K562 (cell line): ENCODE results near the gene ZNF467. TPM values are rescaled to one million over a fixed set of nuclear protein-coding genes. Genes with fewer than 3 reads are reported as not detected.

ENCODE experiments used
- ADNP ChIP-seq: fragments of 200-800 bp; sonication (Bioruptor generic); IDR thresholded peaks from 2 replicates; pipeline ENCODE4 v1.6.1; 2016; ENCODE audit warnings: missing genetic modification characterization, missing compliant biosample characterization
- BCOR ChIP-seq: fragments of 450-650 bp; IDR thresholded peaks from 2 replicates; pipeline ENCODE4 v1.6.1; 2016
- CBX3 ChIP-seq, 2 experiments: IDR thresholded peaks; 1 replicate in 1 of 2; 2 replicates in 1 of 2; pipeline ENCODE4 v1.6.1; 2012; ENCODE audit warnings: inconsistent platforms in 2 of 2, low read length in 2 of 2, borderline replicate concordance in 1 of 2, control low read depth in 1 of 2
- CBX8 ChIP-seq: fragments of 200-600 bp; sonication (generic); IDR thresholded peaks from 2 replicates; pipeline ENCODE4 v1.6.1; 2012; ENCODE audit warnings: borderline replicate concordance, mixed run types, low read depth, mild to moderate bottlenecking, moderate library complexity, mixed read lengths, low read length, control low read depth, inconsistent platforms; ENCODE audit not compliant: poor library complexity, severe bottlenecking; ENCODE audit errors: extremely low read depth
- EGR1 ChIP-seq: fragments of 450-650 bp; conservative IDR thresholded peaks from 2 replicates; pipeline ENCODE4 v1.6.1; 2017; ENCODE audit warnings: mild to moderate bottlenecking
- FOXK1 ChIP-seq: sonication (generic); formaldehyde crosslinking; IDR thresholded peaks from 2 replicates; pipeline ENCODE4 v1.8.0; 2022; ENCODE audit warnings: missing genetic modification reagents, mild to moderate bottlenecking, borderline replicate concordance
- JUN ChIP-seq, 2 experiments: sonication (generic) in 1 of 2; formaldehyde crosslinking in 1 of 2; IDR thresholded peaks; 2 replicates each; pipeline versions ENCODE4 v1.6.1 to v1.8.0; 2012 to 2022; ENCODE audit warnings: borderline replicate concordance in 2 of 2, mild to moderate bottlenecking in 2 of 2, improper control_type of control experiment in 1 of 2, low read depth in 1 of 2, low read length in 1 of 2, missing genetic modification reagents in 1 of 2
- KDM1A ChIP-seq, 2 experiments: fragments of 450-650 bp; IDR thresholded peaks; 2 replicates each; pipeline ENCODE4 v1.6.1; 2016; ENCODE audit warnings: mild to moderate bottlenecking in 2 of 2
- MAZ ChIP-seq, 2 experiments: fragments of 450-650 bp in 1 of 2; sonication (generic) in 1 of 2; formaldehyde crosslinking; IDR thresholded peaks in 1 of 2; conservative IDR thresholded peaks in 1 of 2; 2 replicates each; pipeline versions ENCODE4 v1.4.0 to v1.5.0; 2020; ENCODE audit warnings: mild to moderate bottlenecking in 1 of 2, missing genetic modification reagents in 1 of 2
- MXI1 ChIP-seq: IDR thresholded peaks from 2 replicates; pipeline ENCODE4 v1.6.1; 2011; ENCODE audit warnings: low read depth, mild to moderate bottlenecking, improper control_type of control experiment, low read length
- MYNN ChIP-seq, 2 experiments: sonication (generic); formaldehyde crosslinking in 1 of 2; IDR thresholded peaks; 2 replicates each; pipeline versions ENCODE4 v1.5.0 to v1.6.1; 2016 to 2020; ENCODE audit warnings: antibody characterized with exemption in 1 of 2, missing genetic modification reagents in 1 of 2
- NFYB ChIP-seq: IDR thresholded peaks from 2 replicates; pipeline ENCODE4 v1.6.1; 2011; ENCODE audit warnings: mild to moderate bottlenecking, moderate library complexity; ENCODE audit not compliant: insufficient read length; ENCODE audit errors: extremely low read depth
- RBBP5 ChIP-seq: fragments of 200-600 bp; sonication (generic); IDR thresholded peaks from 2 replicates; pipeline ENCODE4 v1.6.1; 2012; ENCODE audit warnings: borderline replicate concordance, mild to moderate bottlenecking, low read length, control low read depth, inconsistent platforms; ENCODE audit not compliant: insufficient read depth, poor library complexity, severe bottlenecking
- SMARCE1 ChIP-seq: fragments of 450-650 bp; IDR thresholded peaks from 2 replicates; pipeline ENCODE4 v1.7.1; 2016; ENCODE audit warnings: mild to moderate bottlenecking
- TAL1 ChIP-seq: fragments of 450-650 bp; IDR thresholded peaks from 2 replicates; pipeline ENCODE4 v1.6.1; 2016; ENCODE audit warnings: mild to moderate bottlenecking
- TCF3 ChIP-seq: sonication (generic); formaldehyde crosslinking; IDR thresholded peaks from 2 replicates; pipeline ENCODE4 v1.4.0; 2020; ENCODE audit warnings: mild to moderate bottlenecking, missing genetic modification reagents
- ZNF232 ChIP-seq: sonication (generic); formaldehyde crosslinking; IDR thresholded peaks from 2 replicates; pipeline ENCODE4 v1.8.0; 2022; ENCODE audit warnings: mild to moderate bottlenecking, missing genetic modification reagents
- polyA plus RNA-seq, 8 experiments: library from polyadenylated mRNA; depleted of rRNA in 4 of 8; stranded (reverse) in 5 of 8; unstranded in 3 of 8; fragments of >200 nt; fragmentation: Nextera tagmentation in 2 of 8; fragmentation: Illumina TruSeq in 1 of 8; extraction: Ambion mirVana in 2 of 8; extraction: Trizol in 1 of 8; gene quantifications; 2 replicates each; pipeline versions ENCODE4 v1.2.1 to v1.2.3, GENCODE V29; 2011 to 2014; ENCODE audit warnings: inconsistent platforms in 1 of 8, missing spikeins in 1 of 8
- total RNA-seq, 7 experiments: library from RNA; depleted of rRNA in 6 of 7; stranded (reverse); fragments of >200 nt in 6 of 7; fragmentation: Illumina TruSeq in 2 of 7; extraction: Trizol in 2 of 7; gene quantifications; 2 replicates each; pipeline versions ENCODE4 v1.2.1 to v1.2.3, GENCODE V29; 2011 to 2021; ENCODE audit warnings: low replicate concordance in 1 of 7
- TF ChIP-seq, protein P1 (sequence below), 2 experiments: IDR thresholded peaks; 2 replicates each; pipeline ENCODE4 v1.6.1; 2012; ENCODE audit warnings: improper control_type of control experiment in 2 of 2, low read depth in 2 of 2, low read length in 2 of 2, borderline replicate concordance in 1 of 2
- TF ChIP-seq, protein P2 (sequence below): sonication (generic); formaldehyde crosslinking; IDR thresholded peaks from 2 replicates; pipeline ENCODE4 v1.8.0; 2023; ENCODE audit warnings: mild to moderate bottlenecking, missing genetic modification reagents

Gene ZNF467
- total and polyA plus RNA-seq, 9 of the 15 experiments (the other 6 are each of a cell fraction or from before 2014, with no cell fraction given), result 0.32 to 14.2 (median 1.7) TPM

DNA sequence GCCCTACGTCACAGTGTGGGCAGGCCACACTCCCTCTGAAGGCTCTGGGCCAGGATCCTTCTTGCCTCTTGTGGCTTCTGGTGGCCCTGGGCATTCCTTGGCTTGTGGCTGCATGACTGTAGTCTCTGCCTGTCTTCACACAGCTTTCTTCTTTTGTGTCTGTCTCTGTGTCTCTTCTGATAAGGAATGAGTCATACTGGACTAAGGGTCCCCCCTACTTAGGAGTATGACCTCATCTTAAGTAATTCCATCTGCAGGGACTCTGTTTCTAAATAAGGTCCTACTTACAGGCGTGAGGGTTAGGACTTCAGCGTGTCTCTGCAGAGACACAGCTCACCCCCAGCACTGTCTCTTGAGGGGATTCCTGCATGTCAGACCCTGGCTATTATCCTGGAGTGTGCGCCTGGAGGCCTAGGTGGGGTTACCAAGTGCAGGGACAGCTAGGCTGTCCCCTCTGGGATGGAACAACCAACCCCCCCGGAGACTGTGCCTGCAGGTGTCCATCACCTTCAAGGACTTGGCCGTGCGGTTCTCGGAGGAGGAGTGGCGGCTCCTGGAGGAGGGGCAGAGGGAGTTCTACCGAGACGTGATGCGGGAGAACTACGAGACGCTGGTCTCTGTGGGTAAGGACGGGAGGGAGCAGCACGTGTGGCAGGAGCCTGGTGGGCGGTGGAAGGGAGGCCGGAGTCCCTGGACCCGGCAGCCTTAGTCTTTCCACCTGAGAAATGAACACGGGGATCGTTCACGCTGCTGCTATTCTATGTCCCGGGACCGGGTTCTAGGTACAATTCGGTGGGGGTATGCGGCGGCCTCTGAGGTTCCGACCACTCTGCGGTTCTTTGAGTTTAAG lies 54.1 kb downstream of the ZNF467 start (continued):
- TF ChIP-seq TAL1, result peak; percentile 85
- peak; percentile 91 for TF ChIP-seq MYNN (IDR thresholded peaks at IDR 0.05)
- no peak for TF ChIP-seq MYNN (CRISPR knock-in tag; IDR thresholded peaks at IDR 0.05)
- TF ChIP-seq CBX8, result no peak
- TF ChIP-seq MXI1, result 0 out of 2 replicates have a peak, but pooled peaks have one; percentile 13
- TF ChIP-seq CBX3 (IDR thresholded peaks at IDR 0.05; ENCODE audit: borderline replicate concordance in 1 of 2, low read length in 2 of 2), result peak; percentile 96 to 100
- peak; percentile 62 for TF ChIP-seq FOXK1
- TF ChIP-seq, protein P1, sequence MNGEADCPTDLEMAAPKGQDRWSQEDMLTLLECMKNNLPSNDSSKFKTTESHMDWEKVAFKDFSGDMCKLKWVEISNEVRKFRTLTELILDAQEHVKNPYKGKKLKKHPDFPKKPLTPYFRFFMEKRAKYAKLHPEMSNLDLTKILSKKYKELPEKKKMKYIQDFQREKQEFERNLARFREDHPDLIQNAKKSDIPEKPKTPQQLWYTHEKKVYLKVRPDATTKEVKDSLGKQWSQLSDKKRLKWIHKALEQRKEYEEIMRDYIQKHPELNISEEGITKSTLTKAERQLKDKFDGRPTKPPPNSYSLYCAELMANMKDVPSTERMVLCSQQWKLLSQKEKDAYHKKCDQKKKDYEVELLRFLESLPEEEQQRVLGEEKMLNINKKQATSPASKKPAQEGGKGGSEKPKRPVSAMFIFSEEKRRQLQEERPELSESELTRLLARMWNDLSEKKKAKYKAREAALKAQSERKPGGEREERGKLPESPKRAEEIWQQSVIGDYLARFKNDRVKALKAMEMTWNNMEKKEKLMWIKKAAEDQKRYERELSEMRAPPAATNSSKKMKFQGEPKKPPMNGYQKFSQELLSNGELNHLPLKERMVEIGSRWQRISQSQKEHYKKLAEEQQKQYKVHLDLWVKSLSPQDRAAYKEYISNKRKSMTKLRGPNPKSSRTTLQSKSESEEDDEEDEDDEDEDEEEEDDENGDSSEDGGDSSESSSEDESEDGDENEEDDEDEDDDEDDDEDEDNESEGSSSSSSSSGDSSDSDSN (IDR thresholded peaks at IDR 0.05; ENCODE audit: borderline replicate concordance in 1 of 2, low read depth in 2 of 2, low read length in 2 of 2), result peak; percentile 60 to 76; a peak in 2 of 4 replicates
- TF ChIP-seq ZNF232 (CRISPR knock-in tag), result no peak; the same call in 1 of the 2 replicates
- TF ChIP-seq EGR1, result peak; percentile 38; the same call in 1 of the 2 replicates
- TF ChIP-seq JUN (IDR thresholded peaks at IDR 0.05; ENCODE audit: borderline replicate concordance, low read depth, low read length), result peak; percentile 100
- TF ChIP-seq JUN (CRISPR knock-in tag; IDR thresholded peaks at IDR 0.05; ENCODE audit: borderline replicate concordance), result peak; percentile 100
- TF ChIP-seq KDM1A (IDR thresholded peaks at IDR 0.05), result peak; percentile 93 to 98
- TF ChIP-seq RBBP5, result peak; percentile 77
- TF ChIP-seq SMARCE1, result peak; percentile 99
- peak; percentile 98 for TF ChIP-seq ADNP (tag)
- peak; percentile 94 for TF ChIP-seq TCF3 (CRISPR knock-in tag)
- no peak for TF ChIP-seq NFYB
- peak; percentile 22 to 82; a peak in 3 of 4 replicates for TF ChIP-seq MAZ (CRISPR knock-in tag; conservative IDR thresholded peaks at IDR 0.05 in 1 of 2, IDR thresholded peaks at IDR 0.05 in 1 of 2)
- TF ChIP-seq BCOR, result peak; percentile 95
- TF ChIP-seq, protein P2, sequence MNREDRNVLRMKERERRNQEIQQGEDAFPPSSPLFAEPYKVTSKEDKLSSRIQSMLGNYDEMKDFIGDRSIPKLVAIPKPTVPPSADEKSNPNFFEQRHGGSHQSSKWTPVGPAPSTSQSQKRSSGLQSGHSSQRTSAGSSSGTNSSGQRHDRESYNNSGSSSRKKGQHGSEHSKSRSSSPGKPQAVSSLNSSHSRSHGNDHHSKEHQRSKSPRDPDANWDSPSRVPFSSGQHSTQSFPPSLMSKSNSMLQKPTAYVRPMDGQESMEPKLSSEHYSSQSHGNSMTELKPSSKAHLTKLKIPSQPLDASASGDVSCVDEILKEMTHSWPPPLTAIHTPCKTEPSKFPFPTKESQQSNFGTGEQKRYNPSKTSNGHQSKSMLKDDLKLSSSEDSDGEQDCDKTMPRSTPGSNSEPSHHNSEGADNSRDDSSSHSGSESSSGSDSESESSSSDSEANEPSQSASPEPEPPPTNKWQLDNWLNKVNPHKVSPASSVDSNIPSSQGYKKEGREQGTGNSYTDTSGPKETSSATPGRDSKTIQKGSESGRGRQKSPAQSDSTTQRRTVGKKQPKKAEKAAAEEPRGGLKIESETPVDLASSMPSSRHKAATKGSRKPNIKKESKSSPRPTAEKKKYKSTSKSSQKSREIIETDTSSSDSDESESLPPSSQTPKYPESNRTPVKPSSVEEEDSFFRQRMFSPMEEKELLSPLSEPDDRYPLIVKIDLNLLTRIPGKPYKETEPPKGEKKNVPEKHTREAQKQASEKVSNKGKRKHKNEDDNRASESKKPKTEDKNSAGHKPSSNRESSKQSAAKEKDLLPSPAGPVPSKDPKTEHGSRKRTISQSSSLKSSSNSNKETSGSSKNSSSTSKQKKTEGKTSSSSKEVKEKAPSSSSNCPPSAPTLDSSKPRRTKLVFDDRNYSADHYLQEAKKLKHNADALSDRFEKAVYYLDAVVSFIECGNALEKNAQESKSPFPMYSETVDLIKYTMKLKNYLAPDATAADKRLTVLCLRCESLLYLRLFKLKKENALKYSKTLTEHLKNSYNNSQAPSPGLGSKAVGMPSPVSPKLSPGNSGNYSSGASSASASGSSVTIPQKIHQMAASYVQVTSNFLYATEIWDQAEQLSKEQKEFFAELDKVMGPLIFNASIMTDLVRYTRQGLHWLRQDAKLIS (CRISPR knock-in tag), result peak; percentile 25; the same call in 1 of the 2 replicates
